AG04450 (cell line): ENCODE measurements around the gene SHISA5. TPM values are rescaled to one million over a fixed set of nuclear protein-coding genes. Genes with fewer than 3 reads are reported as not detected.

Experiments
- CTCF ChIA-PET: fragments of 300-600, 350-600 bp; formaldehyde crosslinking; extraction: SDS; loops from one replicate; lab custom pipeline; 2022; ENCODE audit warnings: antibody characterized with exemption, inconsistent platforms; lab: Charles Lee
- POLR2A ChIA-PET: fragments of 350-600 bp; formaldehyde crosslinking; extraction: SDS; loops from one replicate; lab custom pipeline; 2021; ENCODE audit warnings: antibody characterized with exemption, inconsistent platforms; lab: Yijun Ruan, JAX
- DNase-seq: peaks from one replicate; pipeline ENCODE4 v3.0.0-alpha.2; 2011; ENCODE audit warnings: low read depth, low spot score
- H3K27ac ChIP-seq: one replicate; pipeline ENCODE4 v1.5.1; 2012; ENCODE audit warnings: low read depth, low read length, control low read depth
- H3K27me3 ChIP-seq: one replicate; pipeline ENCODE4 v1.6.0; 2012; ENCODE audit warnings: low read length; ENCODE audit not compliant: control insufficient read depth, insufficient read depth
- H3K4me3 ChIP-seq: 2 replicates; pipeline ENCODE4 v1.5.1; 2011; ENCODE audit warnings: mild to moderate bottlenecking, low read depth, low read length, control low read depth
- H3K9me3 ChIP-seq: 2 replicates; pipeline ENCODE4 v1.5.1; 2012; ENCODE audit warnings: low read length; ENCODE audit not compliant: control insufficient read depth, insufficient read depth
- CTCF ChIP-seq: IDR thresholded peaks from 2 replicates; pipeline ENCODE4 v1.5.1; 2011; ENCODE audit warnings: low read depth, low read length, control low read depth, inconsistent platforms
- polyA plus RNA-seq: library from polyadenylated mRNA; depleted of rRNA; stranded (reverse); fragments of >200 nt; gene quantifications from 2 replicates; pipeline ENCODE4 v1.2.3, GENCODE V29; 2011

SHISA5 gene
- polyA plus RNA-seq, 1 experiment = 124 TPM

DNA sequence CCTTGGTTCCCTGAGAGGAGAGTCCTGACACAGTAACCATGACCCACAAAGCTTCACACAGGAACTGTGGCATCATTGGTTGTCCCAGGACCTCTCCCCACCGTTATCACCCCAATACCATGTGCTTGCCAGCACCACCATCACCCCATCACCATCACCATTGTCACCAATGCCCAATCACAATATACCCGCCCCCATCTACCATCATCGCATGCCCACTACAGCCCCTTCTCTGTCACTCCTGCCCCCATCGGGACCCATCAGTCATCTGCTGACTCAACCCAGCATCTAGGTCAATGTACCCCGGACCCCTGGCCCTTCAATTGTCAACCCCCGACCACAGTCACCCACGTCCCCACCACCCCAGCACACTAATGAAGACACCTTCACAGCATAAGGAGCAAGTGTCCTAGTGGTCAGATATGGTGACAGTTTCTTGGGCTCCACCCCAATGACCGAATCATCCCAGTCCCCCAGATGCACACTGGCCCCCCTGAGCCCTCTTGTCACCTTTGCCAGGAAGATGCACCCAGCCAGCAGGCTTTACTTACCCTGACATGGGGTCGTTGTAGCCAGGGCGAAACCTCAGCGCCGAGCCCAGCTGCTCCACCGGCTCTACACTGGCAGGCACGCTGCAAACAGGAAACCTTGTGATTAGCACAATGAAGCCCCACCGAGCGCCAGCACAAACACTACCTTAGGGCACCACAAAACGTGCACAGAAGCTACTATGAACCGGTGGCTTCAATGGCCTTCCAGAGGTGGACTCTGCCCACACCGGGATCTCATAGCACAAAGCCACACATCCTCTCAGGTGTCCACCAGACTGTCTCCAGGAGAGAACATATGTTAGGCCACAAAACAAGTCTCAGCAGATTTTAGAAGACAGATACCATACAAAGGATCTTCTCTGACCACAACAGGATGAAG lies 25.1 kb downstream of the SHISA5 start:
- no peak overlapping the region for H3K4me3 ChIP-seq

DNA sequence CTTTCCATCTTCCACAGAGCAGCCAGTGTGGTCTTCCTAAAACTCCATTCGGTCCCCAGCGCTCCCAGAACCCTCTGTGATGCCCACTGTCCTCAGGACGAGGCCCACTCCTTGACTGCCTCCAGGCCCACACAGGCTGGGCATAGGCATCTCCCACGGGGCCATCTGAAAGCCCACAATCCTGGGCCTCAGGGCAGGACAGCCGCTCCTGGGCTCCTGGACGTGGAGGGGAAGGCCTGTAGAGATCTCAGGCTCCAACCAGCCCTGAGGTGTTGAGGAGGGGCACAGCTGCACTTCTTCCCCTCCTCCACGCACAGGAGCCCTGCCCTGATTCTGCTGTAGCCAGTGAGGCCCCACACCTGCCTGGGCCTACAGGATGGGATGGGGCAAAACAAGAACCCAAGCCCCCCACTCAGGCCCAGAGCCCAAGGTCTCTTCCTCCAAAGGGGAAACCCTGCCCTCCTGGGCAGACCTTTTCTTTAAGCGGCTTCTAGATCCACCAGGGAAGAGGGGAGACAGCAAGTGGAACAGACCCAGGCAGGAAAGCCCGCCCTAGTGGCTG lies 25.9 kb downstream of the SHISA5 start:
- Histone ChIP-seq H3K4me3 (no peak overlapping the region), H3K27me3 (no peaks in the 10 kb centered on the region), H3K27ac (no peak overlapping the region), H3K9me3 (no peaks in the 10 kb centered on the region; the same call in 1 of the 2 replicates)
- DNase-seq = no peak
- TF ChIP-seq CTCF = no peak
- POLR2A ChIA-PET = no interaction called here
- CTCF ChIA-PET = interaction anchor here (0.6 kb wide), 1 partner anchor 73 kb away, joined by 3 read pairs; no protein-coding TSS in a partner anchor

More for the DNA sequence above, 25.1 kb downstream of the SHISA5 start:
- CTCF ChIA-PET = no interaction called here
- Histone ChIP-seq H3K9me3 (no peaks in the 10 kb centered on the region; the same call in 1 of the 2 replicates), H3K27ac (no peak overlapping the region), H3K27me3 (no peaks in the 10 kb centered on the region)
- no peak for DNase-seq
- no peak for TF ChIP-seq CTCF
- POLR2A ChIA-PET = no interaction called here

- H3K9me3 ChIP-seq = no peaks in the 10 kb centered on the region; the same call in 1 of the 2 replicates
- CTCF ChIA-PET = no interaction called here
- DNase-seq = no peak
These were observed 27.4 kb downstream of the SHISA5 start for GRCh38 chr3:48476426-48477053.

DNA sequence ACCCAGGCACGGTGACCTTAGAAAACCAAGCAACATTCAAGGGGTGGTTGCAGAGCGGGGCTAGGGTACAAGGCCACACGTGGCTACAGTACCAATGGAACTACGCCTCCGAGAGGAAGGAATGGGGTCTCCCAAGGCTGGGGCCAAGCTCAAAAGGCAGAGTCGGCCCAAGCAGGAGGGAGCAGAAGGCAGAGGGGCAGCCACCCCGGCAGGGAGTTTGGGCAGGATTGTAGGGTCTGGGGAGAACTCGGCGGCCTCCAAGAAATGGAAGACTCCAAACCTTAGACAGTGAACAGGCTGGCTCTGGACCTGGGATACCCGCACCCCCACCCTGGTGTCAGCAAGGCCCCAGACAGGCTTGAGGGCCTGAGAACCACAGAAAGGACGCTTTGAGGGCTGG lies 28.8 kb downstream of the SHISA5 start:
- H3K4me3 ChIP-seq = no peak overlapping the region
- no peaks in the 10 kb centered on the region for H3K27me3 ChIP-seq
- no peak for DNase-seq
- H3K27ac ChIP-seq = peak overlapping the region; percentile 11
- H3K9me3 ChIP-seq = no peaks in the 10 kb centered on the region; the same call in 1 of the 2 replicates
- POLR2A ChIA-PET = no interaction called here
- CTCF ChIA-PET = interaction anchor here (1.3 kb wide), 1 partner anchor 82 kb away, joined by 4 read pairs; the partner anchor contains the start of gene PFKFB4
- TF ChIP-seq CTCF = no peak

More at GRCh38 chr3:48476426-48477053, 27.4 kb downstream of the SHISA5 start:
- TF ChIP-seq CTCF = no peak
- POLR2A ChIA-PET = interaction anchor here (0.6 to 0.9 kb wide), 3 partner anchors 12 to 28 kb away, joined by 3 to 6 read pairs (median 4); partner anchors contain the start of gene SHISA5
- Histone ChIP-seq H3K27ac (no peak overlapping the region), H3K4me3 (no peak overlapping the region), H3K27me3 (no peaks in the 10 kb centered on the region)
